Sigmoid colon (tissue), 4 donors: Measurements from ENCODE around the gene SURF1.

ENCODE experiments used
- CTCF ChIP-seq, 4 experiments: fragments of 450-650 bp in 3 of 4; fragments of 200-600 bp in 1 of 4; IDR thresholded peaks; one replicate each; pipeline ENCODE4 v1.5.1; 2016 to 2019; ENCODE audit warnings: antibody characterized with exemption in 4 of 4, mild to moderate bottlenecking in 3 of 4, moderate library complexity in 2 of 4
- POLR2AphosphoS5 ChIP-seq, 4 donors: sonication (generic); formaldehyde crosslinking; IDR thresholded peaks; one replicate each; pipeline ENCODE4 v1.6.1; 2017; ENCODE audit warnings: antibody characterized with exemption in 4 of 4

- TF ChIP-seq CTCF (IDR thresholded peaks at IDR 0.05) (no peak), POLR2AphosphoS5 (IDR thresholded peaks at IDR 0.05) (no peak)
Measured at GRCh38 chr9:133333566-133333965, 22.7 kb downstream of the SURF1 start.
